ENCODE results near the gene SLC8A2.
"Not testable (repeated sequence)": the region's sequence is repeated elsewhere in the genome, so short reads cannot be mapped to it uniquely, and the experiment has no call there.

Gene SLC8A2

GRCh38 chr19:47429140-47429793 lies 42.4 kb downstream of the SLC8A2 start:
- no peak for DNase-seq

- peak; percentile 52 to 59 for DNase-seq
Measured at GRCh38 chr19:47428177-47428894, 43.4 kb downstream of the SLC8A2 start.

- DNase-seq: peak; percentile 53 to 57
Measured at GRCh38 chr19:47427241-47428176, 44.2 kb downstream of the SLC8A2 start.

- no peak for DNase-seq
Measured at GRCh38 chr19:47423203-47423882, 48.4 kb downstream of the SLC8A2 start.

GRCh38 chr19:47422417-47423163 lies 49.1 kb downstream of the SLC8A2 start:
- DNase-seq: no peak

- DNase-seq: no peak
Measured at GRCh38 chr19:47421844-47422395, 49.8 kb downstream of the SLC8A2 start.

- no peak for DNase-seq
Measured at GRCh38 chr19:47421244-47421786, 50.4 kb downstream of the SLC8A2 start.

GRCh38 chr19:47419789-47420188 lies 51.9 kb downstream of the SLC8A2 start:
- no peak for DNase-seq

- no peak for DNase-seq
Measured at GRCh38 chr19:47419030-47419783, 52.5 kb downstream of the SLC8A2 start, which contains the start of gene MEIS3. Gene MEIS3 (minus strand): TSS chr19:47419527. CDS start chr19:47419081, 446 bp downstream.

- DNase-seq: no peak
Measured at GRCh38 chr19:47418692-47419029, 53.0 kb downstream of the SLC8A2 start.

GRCh38 chr19:47417746-47418691 lies 53.7 kb downstream of the SLC8A2 start:
- no peak for DNase-seq

GRCh38 chr19:47417107-47417745 lies 54.5 kb downstream of the SLC8A2 start:
- DNase-seq: no peak

- no peak for DNase-seq
Measured at GRCh38 chr19:47416643-47416985, 55.1 kb downstream of the SLC8A2 start.

- DNase-seq: no peak
Measured at GRCh38 chr19:47415953-47416642, 55.6 kb downstream of the SLC8A2 start.

GRCh38 chr19:47414469-47414868 lies 57.2 kb downstream of the SLC8A2 start:
- DNase-seq: peak; percentile 49 to 58

- no peak for DNase-seq
Measured at GRCh38 chr19:47413941-47414340, 57.8 kb downstream of the SLC8A2 start.

GRCh38 chr19:47411696-47412095 lies 60.0 kb downstream of the SLC8A2 start:
- not testable (repeated sequence) for DNase-seq

- DNase-seq: no peak
Measured at GRCh38 chr19:47411101-47411500, 60.6 kb downstream of the SLC8A2 start.
